Trophoblast cell (in vitro differentiated cells and primary cell): Measurements from ENCODE around the gene PRR7.

Experiments
- DNase-seq, 2 donors: peaks; one replicate each; pipeline ENCODE4 v3.0.0-alpha.2; 2016
- H2AFZ ChIP-seq: 2 replicates; pipeline ENCODE4 v1.6.1; 2013; ENCODE audit warnings: low read length, moderate library complexity, mild to moderate bottlenecking; ENCODE audit not compliant: insufficient read depth, poor library complexity
- H2AK5ac ChIP-seq: 2 replicates; pipeline ENCODE4 v1.6.1; 2013; ENCODE audit warnings: mild to moderate bottlenecking, low read length
- H2BK120ac ChIP-seq: 2 replicates; pipeline ENCODE4 v1.6.1; 2013; ENCODE audit warnings: low read length, mild to moderate bottlenecking, moderate library complexity; ENCODE audit not compliant: insufficient read depth, poor library complexity
- H2BK12ac ChIP-seq: 2 replicates; pipeline ENCODE4 v1.6.1; 2013; ENCODE audit warnings: mild to moderate bottlenecking, low read length, moderate library complexity
- H2BK5ac ChIP-seq: 2 replicates; pipeline ENCODE4 v1.6.1; 2013; ENCODE audit warnings: low read length, low read depth, moderate library complexity, mild to moderate bottlenecking; ENCODE audit not compliant: poor library complexity
- H3K14ac ChIP-seq: 2 replicates; pipeline ENCODE4 v1.6.1; 2013; ENCODE audit warnings: mild to moderate bottlenecking, low read length
- H3K18ac ChIP-seq: 2 replicates; pipeline ENCODE4 v1.6.1; 2013; ENCODE audit warnings: mild to moderate bottlenecking, low read length
- H3K23ac ChIP-seq: 2 replicates; pipeline ENCODE4 v1.6.1; 2013; ENCODE audit warnings: low read length
- H3K27ac ChIP-seq: 2 replicates; pipeline ENCODE4 v1.5.1; 2013; ENCODE audit warnings: low read depth, mild to moderate bottlenecking, inconsistent platforms, low read length, moderate library complexity
- H3K27me3 ChIP-seq: 2 replicates; pipeline ENCODE4 v1.6.1; 2013; ENCODE audit warnings: inconsistent platforms, mild to moderate bottlenecking, low read length, moderate library complexity; ENCODE audit not compliant: insufficient read depth
- H3K36me3 ChIP-seq, 2 experiments: 1 replicate in 1 of 2; 2 replicates in 1 of 2; pipeline ENCODE4 v1.6.1; 2013; ENCODE audit warnings: low read length in 2 of 2, mild to moderate bottlenecking in 2 of 2, moderate library complexity in 1 of 2; ENCODE audit not compliant: insufficient read depth in 2 of 2, control insufficient read depth in 1 of 2
- H3K4ac ChIP-seq: 2 replicates; pipeline ENCODE4 v1.6.1; 2013; ENCODE audit warnings: low read depth, mild to moderate bottlenecking, low read length, moderate library complexity
- H3K4me1 ChIP-seq, 2 experiments: 1 replicate in 1 of 2; 2 replicates in 1 of 2; pipeline ENCODE4 v1.6.1; 2013; ENCODE audit warnings: low read length in 2 of 2, mild to moderate bottlenecking in 2 of 2, moderate library complexity in 1 of 2; ENCODE audit not compliant: insufficient read depth in 2 of 2, control insufficient read depth in 1 of 2
- H3K4me2 ChIP-seq: 2 replicates; pipeline ENCODE4 v1.6.1; 2013; ENCODE audit warnings: inconsistent platforms, mild to moderate bottlenecking, low read length, moderate library complexity
- H3K4me3 ChIP-seq: 2 replicates; pipeline ENCODE4 v1.5.1; 2013; ENCODE audit warnings: mild to moderate bottlenecking, low read depth, low read length, inconsistent platforms
- H3K79me1 ChIP-seq: one replicate; pipeline ENCODE4 v1.6.1; 2013; ENCODE audit warnings: low read length
- H3K79me2 ChIP-seq: 2 replicates; pipeline ENCODE4 v1.6.1; 2013; ENCODE audit warnings: low read length, mild to moderate bottlenecking; ENCODE audit not compliant: control insufficient read depth, insufficient read depth, poor library complexity
- H3K9ac ChIP-seq: 2 replicates; pipeline ENCODE4 v1.6.1; 2013; ENCODE audit warnings: mild to moderate bottlenecking, low read length
- H3K9me3 ChIP-seq: 2 replicates; pipeline ENCODE4 v1.6.1; 2013; ENCODE audit warnings: low read depth, mild to moderate bottlenecking, control low read depth, inconsistent platforms, low read length; ENCODE audit not compliant: insufficient read depth
- H4K12ac ChIP-seq: 2 replicates; pipeline ENCODE4 v1.6.1; 2013; ENCODE audit warnings: low read depth, mild to moderate bottlenecking, low read length, moderate library complexity
- H4K8ac ChIP-seq: 2 replicates; pipeline ENCODE4 v1.6.1; 2013; ENCODE audit warnings: low read depth, mild to moderate bottlenecking, low read length, moderate library complexity
- H4K91ac ChIP-seq: one replicate; pipeline ENCODE4 v1.6.1; 2013; ENCODE audit warnings: low read depth, mild to moderate bottlenecking, low read length, moderate library complexity
- WGBS: extraction: QIAGEN DNeasy Blood & Tissue Kit; methylation state at CpG from one replicate; pipeline ENCODE4 v1.1.7; 2013; ENCODE audit warnings: missing lambda C conversion rate; ENCODE audit not compliant: insufficient read length, insufficient coverage; ENCODE audit errors: extremely low coverage; 5-methylcytosine and 5-hydroxymethylcytosine counted together

PRR7 gene

GRCh38 chr5:177465044-177465443, 18.4 kb downstream of the PRR7 start:
- Histone ChIP-seq H2BK120ac (no peak overlapping the region), H4K12ac (no peak overlapping the region), H3K79me1 (no peaks in the 10 kb centered on the region), H3K4me1 (peaks cover 9 to 13% of the 10 kb centered on the region in 2 experiments), H3K9ac (no peak overlapping the region), H3K14ac (no peak overlapping the region), H4K91ac (no peak overlapping the region), H3K36me3 (peaks cover 74 to 75% of the 10 kb centered on the region in 2 experiments), H2BK12ac (no peak overlapping the region), H3K27ac (no peak overlapping the region), H3K79me2 (peaks cover 3% of the 10 kb centered on the region), H4K8ac (no peak overlapping the region), H2AFZ (no peak overlapping the region), H3K23ac (no peak overlapping the region), H3K4me2 (no peak overlapping the region), H3K9me3 (peaks cover 4% of the 10 kb centered on the region), H3K18ac (no peak overlapping the region), H3K4ac (no peak overlapping the region), H2BK5ac (no peak overlapping the region), H2AK5ac (no peak overlapping the region), H3K4me3 (no peak overlapping the region), H3K27me3 (no peaks in the 10 kb centered on the region)
- DNase-seq, result no peak
- WGBS, result no CpG with 5 or more reads among the region's 11 CpGs

DNA sequence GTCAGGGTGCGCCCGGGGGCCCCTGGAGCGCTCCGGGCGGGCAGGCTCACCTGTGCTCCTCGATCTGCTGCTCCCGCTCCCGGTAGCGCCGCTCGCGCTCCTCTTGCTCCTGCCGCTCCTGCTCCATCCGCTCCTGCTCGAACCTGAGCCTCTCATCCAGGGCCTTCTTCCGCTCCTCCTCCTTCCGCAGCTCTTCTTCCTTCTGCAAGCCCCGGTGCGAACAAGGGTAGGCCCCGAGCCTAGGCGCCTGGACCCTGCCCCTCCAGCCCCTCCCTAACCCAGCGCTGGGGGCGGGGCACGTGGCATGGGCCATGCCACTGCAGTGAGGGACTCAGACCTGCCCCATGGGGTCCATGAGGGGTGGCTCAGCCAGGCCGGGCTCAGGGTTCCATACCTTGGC, 20.2 kb downstream of the PRR7 start:
- peaks cover 13% of the 10 kb centered on the region for H3K79me2 ChIP-seq
- peaks cover 4% of the 10 kb centered on the region for H3K9me3 ChIP-seq
- H2BK120ac ChIP-seq, result no peak overlapping the region
- no peaks in the 10 kb centered on the region for H3K27me3 ChIP-seq
- H2BK5ac ChIP-seq, result no peak overlapping the region
- H3K18ac ChIP-seq, result no peak overlapping the region
- no peak overlapping the region for H2BK12ac ChIP-seq
- H3K9ac ChIP-seq, result no peak overlapping the region
- no peak overlapping the region for H3K4me3 ChIP-seq
- DNase-seq, result peak in 1 of 2 donors; percentile 45
- peaks cover 27 to 30% of the 10 kb centered on the region in 2 experiments for H3K4me1 ChIP-seq
- no peak overlapping the region for H3K4me2 ChIP-seq
- H3K4ac ChIP-seq, result no peak overlapping the region
- no peak overlapping the region for H3K23ac ChIP-seq
- no peak overlapping the region for H3K27ac ChIP-seq
- peaks cover 77 to 78% of the 10 kb centered on the region in 2 experiments for H3K36me3 ChIP-seq
- peaks cover 3% of the 10 kb centered on the region for H3K79me1 ChIP-seq
- WGBS, result no CpG with 5 or more reads among the region's 25 CpGs
- H3K14ac ChIP-seq, result no peak overlapping the region
- no peak overlapping the region for H2AK5ac ChIP-seq
- H4K91ac ChIP-seq, result no peak overlapping the region
- H4K12ac ChIP-seq, result no peak overlapping the region
- no peak overlapping the region for H4K8ac ChIP-seq
- H2AFZ ChIP-seq, result no peak overlapping the region

DNA sequence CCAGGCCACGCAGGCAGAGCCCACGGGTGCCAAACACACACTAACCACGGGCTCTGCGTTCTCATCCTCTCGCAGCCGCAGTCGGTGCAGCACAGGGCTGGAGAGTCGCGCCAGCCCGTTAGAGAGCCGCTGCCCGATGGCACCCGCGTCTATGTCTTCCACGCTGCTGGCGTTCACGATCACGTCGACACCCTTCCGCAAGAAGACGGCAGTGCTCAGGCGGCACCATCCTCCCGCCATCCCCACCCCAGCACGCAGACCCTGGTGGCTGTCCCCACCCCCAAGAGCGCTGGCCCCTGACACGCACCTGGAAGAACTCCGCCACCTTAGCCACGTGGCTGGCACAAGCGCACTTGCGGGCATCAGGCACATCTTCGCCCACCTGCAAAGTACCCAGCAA, 20.8 kb downstream of the PRR7 start:
- H3K4ac ChIP-seq, result no peak overlapping the region

DNA sequence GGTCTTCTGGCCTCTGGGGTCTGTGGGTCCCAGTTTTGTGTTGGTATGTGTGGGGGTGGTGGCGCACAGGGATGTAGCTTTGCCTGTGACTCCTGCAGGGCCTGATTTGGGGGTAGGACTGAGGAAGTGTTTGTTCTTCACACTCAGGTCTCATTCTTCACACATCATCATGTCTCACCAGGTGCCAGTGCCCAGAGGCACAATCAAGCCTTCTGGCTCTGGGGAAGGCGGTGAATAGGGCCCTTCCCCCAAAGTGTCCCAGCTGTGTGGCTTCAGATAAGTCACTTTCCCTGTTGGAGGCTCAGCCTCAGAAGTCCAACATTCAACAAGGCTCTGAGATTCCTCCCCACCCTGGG, 21.7 kb downstream of the PRR7 start:
- no peak overlapping the region for H4K8ac ChIP-seq
- peaks cover 12% of the 10 kb centered on the region for H3K79me1 ChIP-seq
- no peaks in the 10 kb centered on the region for H3K27me3 ChIP-seq
- H4K12ac ChIP-seq, result no peak overlapping the region
- H2BK12ac ChIP-seq, result no peak overlapping the region
- peaks cover 70 to 72% of the 10 kb centered on the region in 2 experiments for H3K36me3 ChIP-seq
- no peak overlapping the region for H2AK5ac ChIP-seq
- no peak overlapping the region for H3K4me3 ChIP-seq
- no peak overlapping the region for H2BK5ac ChIP-seq
- no peak overlapping the region for H4K91ac ChIP-seq
- H2BK120ac ChIP-seq, result no peak overlapping the region
- peaks cover 34% of the 10 kb centered on the region in 2 experiments for H3K4me1 ChIP-seq
- H3K4me2 ChIP-seq, result no peak overlapping the region
- no peak overlapping the region for H3K4ac ChIP-seq
- H3K79me2 ChIP-seq, result peaks cover 26% of the 10 kb centered on the region
- no peak overlapping the region for H3K27ac ChIP-seq
- peak overlapping the region; percentile 51 for H3K18ac ChIP-seq
- no peak overlapping the region for H2AFZ ChIP-seq
- peak in 1 of 2 donors; percentile 29 for DNase-seq
- no peak overlapping the region for H3K14ac ChIP-seq
- peaks cover 4% of the 10 kb centered on the region for H3K9me3 ChIP-seq
- H3K9ac ChIP-seq, result no peak overlapping the region
- H3K23ac ChIP-seq, result no peak overlapping the region
- WGBS, result no CpG with 5 or more reads among the region's 2 CpGs

More for the DNA sequence above, 20.8 kb downstream of the PRR7 start:
- Histone ChIP-seq H4K91ac (no peak overlapping the region), H3K18ac (no peak overlapping the region), H2BK12ac (no peak overlapping the region), H3K79me1 (peaks cover 7% of the 10 kb centered on the region), H3K9me3 (peaks cover 4% of the 10 kb centered on the region), H3K4me2 (no peak overlapping the region), H3K27ac (no peak overlapping the region), H2BK5ac (no peak overlapping the region), H2BK120ac (no peak overlapping the region), H3K36me3 (peaks cover 76 to 77% of the 10 kb centered on the region in 2 experiments), H3K4me3 (peak overlapping the region; percentile 29), H4K8ac (no peak overlapping the region), H3K79me2 (peaks cover 18% of the 10 kb centered on the region), H3K23ac (no peak overlapping the region), H3K27me3 (no peaks in the 10 kb centered on the region), H2AFZ (no peak overlapping the region), H2AK5ac (no peak overlapping the region), H3K4me1 (peaks cover 33 to 34% of the 10 kb centered on the region in 2 experiments), H4K12ac (no peak overlapping the region), H3K14ac (no peak overlapping the region), H3K9ac (no peak overlapping the region)
- DNase-seq, result no peak
- whole genome bisulfite sequencing, result no CpG with 5 or more reads among the region's 31 CpGs
